K562 (cell line): ENCODE measurements around the gene SLC2A14.

Source experiments
- HDAC6 ChIP-seq: IDR thresholded peaks from 2 replicates; pipeline ENCODE4 v1.6.1; 2012; ENCODE audit warnings: low read depth, mild to moderate bottlenecking, control low read depth, inconsistent platforms, low read length, moderate library complexity
- POLR2A ChIP-seq: fragments of 450-650 bp; conservative IDR thresholded peaks from 2 replicates; pipeline ENCODE4 v1.6.1; 2016
- POLR2AphosphoS5 ChIP-seq: IDR thresholded peaks from 2 replicates; pipeline ENCODE4 v1.6.1; 2011; ENCODE audit warnings: mild to moderate bottlenecking, low read depth, low read length, moderate library complexity; ENCODE audit not compliant: control insufficient read depth, insufficient read depth
- RAD21 ChIP-seq, 2 experiments: fragments of 250-450 bp in 1 of 2; fragments of 450-650 bp in 1 of 2; sonication (Bioruptor Pico) in 1 of 2; formaldehyde crosslinking in 1 of 2; IDR thresholded peaks in 1 of 2; conservative IDR thresholded peaks in 1 of 2; 2 replicates each; pipeline versions ENCODE4 v1.4.0 to v1.8.0; 2020 to 2022; ENCODE audit warnings: mild to moderate bottlenecking in 2 of 2, moderate library complexity in 1 of 2
- RBM34 ChIP-seq: fragments of 200-400 bp; formaldehyde crosslinking; IDR thresholded peaks from 2 replicates; pipeline ENCODE4 v1.6.1; 2018; ENCODE audit warnings: low read length, borderline replicate concordance; ENCODE audit not compliant: insufficient read depth
- SIX5 ChIP-seq, 2 experiments: IDR thresholded peaks; 2 replicates each; pipeline ENCODE4 v1.6.1; 2011; ENCODE audit warnings: low read length in 2 of 2, borderline replicate concordance in 1 of 2, low read depth in 1 of 2, mild to moderate bottlenecking in 1 of 2, moderate library complexity in 1 of 2; ENCODE audit not compliant: insufficient read depth in 1 of 2
- SMC3 ChIP-seq: conservative IDR thresholded peaks from 2 replicates; pipeline ENCODE4 v1.6.1; 2011; ENCODE audit warnings: low read depth, low read length, improper control_type of control experiment; ENCODE audit not compliant: insufficient read depth
- TF ChIP-seq, protein P1 (sequence below), 3 experiments: IDR thresholded peaks in 2 of 3; conservative IDR thresholded peaks in 1 of 3; 2 replicates each; pipeline ENCODE4 v1.5.1; 2011 to 2012; ENCODE audit warnings: low read length in 3 of 3, mild to moderate bottlenecking in 3 of 3, control low read depth in 2 of 3, improper control_type of control experiment in 1 of 3, inconsistent platforms in 1 of 3, low read depth in 1 of 3, mixed read lengths in 1 of 3, moderate library complexity in 1 of 3; ENCODE audit not compliant: insufficient read depth in 2 of 3
- TF ChIP-seq, protein P2 (sequence below): sonication (generic); formaldehyde crosslinking; IDR thresholded peaks from 2 replicates; pipeline ENCODE4 v1.9.0; 2022; ENCODE audit warnings: mild to moderate bottlenecking, missing genetic modification reagents

DNA sequence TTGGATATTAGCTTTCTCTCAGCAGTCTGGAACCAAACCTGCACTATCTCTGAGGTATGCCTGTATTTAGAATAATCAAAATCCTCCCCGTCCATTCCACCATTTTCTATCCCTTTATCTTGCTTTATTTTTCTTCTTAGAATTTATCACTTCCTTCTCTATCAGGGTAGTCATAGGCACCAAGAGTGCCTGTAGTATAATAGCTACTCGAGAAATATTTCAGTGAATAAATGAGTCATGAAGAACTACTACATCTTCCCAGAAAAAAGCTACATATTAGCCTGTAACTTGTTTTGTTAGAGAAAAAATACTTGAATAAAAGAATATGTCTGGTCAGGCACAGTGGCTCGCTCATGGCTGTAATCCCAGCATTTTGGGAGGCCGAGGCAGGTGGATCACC lies 4.3 kb downstream of the SLC2A14 start:
- TF ChIP-seq, protein P1, sequence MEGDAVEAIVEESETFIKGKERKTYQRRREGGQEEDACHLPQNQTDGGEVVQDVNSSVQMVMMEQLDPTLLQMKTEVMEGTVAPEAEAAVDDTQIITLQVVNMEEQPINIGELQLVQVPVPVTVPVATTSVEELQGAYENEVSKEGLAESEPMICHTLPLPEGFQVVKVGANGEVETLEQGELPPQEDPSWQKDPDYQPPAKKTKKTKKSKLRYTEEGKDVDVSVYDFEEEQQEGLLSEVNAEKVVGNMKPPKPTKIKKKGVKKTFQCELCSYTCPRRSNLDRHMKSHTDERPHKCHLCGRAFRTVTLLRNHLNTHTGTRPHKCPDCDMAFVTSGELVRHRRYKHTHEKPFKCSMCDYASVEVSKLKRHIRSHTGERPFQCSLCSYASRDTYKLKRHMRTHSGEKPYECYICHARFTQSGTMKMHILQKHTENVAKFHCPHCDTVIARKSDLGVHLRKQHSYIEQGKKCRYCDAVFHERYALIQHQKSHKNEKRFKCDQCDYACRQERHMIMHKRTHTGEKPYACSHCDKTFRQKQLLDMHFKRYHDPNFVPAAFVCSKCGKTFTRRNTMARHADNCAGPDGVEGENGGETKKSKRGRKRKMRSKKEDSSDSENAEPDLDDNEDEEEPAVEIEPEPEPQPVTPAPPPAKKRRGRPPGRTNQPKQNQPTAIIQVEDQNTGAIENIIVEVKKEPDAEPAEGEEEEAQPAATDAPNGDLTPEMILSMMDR (IDR thresholded peaks at IDR 0.05 in 2 of 3, conservative IDR thresholded peaks at IDR 0.05 in 1 of 3; ENCODE audit: insufficient read depth in 2 of 3, low read depth in 1 of 3, low read length in 3 of 3): no peak
- TF ChIP-seq POLR2A (no peak), SMC3 (no peak), RAD21 (CRISPR knock-in tag; conservative IDR thresholded peaks at IDR 0.05 in 1 of 2, IDR thresholded peaks at IDR 0.05 in 1 of 2) (no peak), HDAC6 (no peak), RBM34 (no peak), SIX5 (IDR thresholded peaks at IDR 0.05; ENCODE audit: borderline replicate concordance in 1 of 2, insufficient read depth in 1 of 2, low read depth in 1 of 2, low read length in 2 of 2) (no peak), POLR2AphosphoS5 (no peak)
- TF ChIP-seq, protein P2, sequence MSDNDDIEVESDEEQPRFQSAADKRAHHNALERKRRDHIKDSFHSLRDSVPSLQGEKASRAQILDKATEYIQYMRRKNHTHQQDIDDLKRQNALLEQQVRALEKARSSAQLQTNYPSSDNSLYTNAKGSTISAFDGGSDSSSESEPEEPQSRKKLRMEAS (CRISPR knock-in tag): no peak
